Stimulated activated CD8-positive, alpha-beta memory T cell treated with anti-CD3 and anti-CD28 coated beads, Interleukin-12 subunit alpha, Interleukin-12 subunit beta, amount 100 ng/mL, for 4 hours (primary cell): ENCODE data around the gene CCDC8.
"Not testable (repeated sequence)": the region's sequence is repeated elsewhere in the genome, so short reads cannot be mapped to it uniquely, and the experiment has no call there.

ENCODE experiments used
- DNase-seq: peaks from one replicate; pipeline ENCODE4 v3.0.0-alpha.2; 2020; ENCODE audit warnings: low read depth

The CCDC8 gene

DNA sequence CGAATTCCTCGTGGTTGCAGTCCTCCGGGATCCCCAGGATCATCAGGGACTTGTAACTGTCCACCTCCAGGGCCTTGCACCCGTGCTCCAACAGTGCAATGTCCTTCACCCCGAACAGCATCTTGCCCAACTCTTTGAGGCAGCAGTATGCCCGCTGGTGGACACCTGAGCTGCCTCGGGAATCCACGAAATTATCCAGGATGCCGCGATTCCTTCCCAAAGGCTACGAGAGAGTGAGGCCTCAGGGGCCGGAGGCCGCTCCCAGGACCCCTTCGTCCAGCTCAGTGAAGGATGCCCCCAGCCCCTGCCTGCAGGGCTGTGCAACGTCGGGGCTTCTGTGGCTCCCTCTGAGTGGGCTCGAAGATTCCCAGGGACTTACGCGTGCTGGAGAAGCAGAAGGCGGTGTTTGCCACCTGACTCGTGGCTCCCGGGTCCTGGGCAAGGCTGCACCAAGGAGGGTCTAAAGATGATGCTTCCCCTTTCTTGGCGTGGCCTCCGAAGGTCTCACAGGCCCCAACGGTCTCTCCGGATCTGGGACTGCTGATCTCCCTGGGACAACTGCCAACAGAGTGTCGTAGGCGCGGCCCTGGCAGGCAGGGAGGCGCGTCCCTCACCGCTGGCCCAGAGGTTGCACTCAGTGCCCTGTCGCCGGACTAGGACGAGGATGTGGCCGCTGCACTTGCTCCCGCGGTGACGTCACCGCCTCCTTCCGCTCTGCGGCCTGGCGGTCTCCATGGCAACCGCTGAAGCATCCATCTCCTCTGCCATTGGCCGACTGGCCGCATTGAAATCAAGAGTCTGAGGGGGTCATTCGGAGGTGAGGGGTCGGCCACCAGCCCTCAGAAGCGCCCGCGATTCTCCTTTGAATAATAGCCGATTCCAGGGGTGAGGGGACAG lies 15.1 kb upstream of the CCDC8 start, which contains the start of gene PNMA8C:
Gene PNMA8C (minus strand): TSS at position 698 of the 897 bp plus-strand sequence. CDS start 577 bp downstream, at position 121.
- DNase-seq, result peak; percentile 29

GRCh38 chr19:46427518-46428045 lies 14.2 kb upstream of the CCDC8 start:
- no peak for DNase-seq

DNA sequence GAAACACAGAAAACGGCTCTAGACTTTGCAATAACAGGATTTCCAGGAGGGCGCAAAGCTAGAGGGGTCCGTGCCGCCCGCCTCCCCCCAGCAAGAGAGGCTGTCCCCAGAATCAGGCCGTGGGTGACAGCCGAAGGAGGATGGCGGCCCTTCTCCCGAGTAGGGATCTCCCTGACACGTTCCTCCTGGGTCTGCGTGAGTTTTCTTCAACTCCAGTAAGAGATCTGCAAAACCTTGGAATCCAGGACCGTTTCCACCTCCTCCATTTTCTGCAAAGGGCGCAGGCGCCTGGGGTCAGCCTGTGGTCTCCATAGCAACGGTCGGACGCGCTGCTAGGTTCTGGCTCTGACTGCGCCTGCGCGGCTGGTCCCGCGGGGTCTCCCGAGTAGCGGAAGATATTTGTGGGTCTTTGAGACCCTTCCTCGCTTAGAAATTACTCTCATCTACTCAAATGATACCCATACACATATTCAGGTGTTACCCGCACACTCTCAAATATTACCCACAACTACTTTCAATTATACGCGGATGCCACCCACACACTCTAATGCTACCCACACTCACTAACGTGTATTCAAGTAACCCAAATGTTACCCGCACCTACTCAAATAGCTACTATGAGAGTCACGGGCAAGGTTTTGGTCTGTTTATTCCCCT lies 13.3 kb upstream of the CCDC8 start:
- no peak for DNase-seq

- DNase-seq, result no peak
These were observed 12.7 kb upstream of the CCDC8 start for GRCh38 chr19:46426035-46426505.

- no peak for DNase-seq
These were observed 9.8 kb upstream of the CCDC8 start for GRCh38 chr19:46423188-46423587.

DNA sequence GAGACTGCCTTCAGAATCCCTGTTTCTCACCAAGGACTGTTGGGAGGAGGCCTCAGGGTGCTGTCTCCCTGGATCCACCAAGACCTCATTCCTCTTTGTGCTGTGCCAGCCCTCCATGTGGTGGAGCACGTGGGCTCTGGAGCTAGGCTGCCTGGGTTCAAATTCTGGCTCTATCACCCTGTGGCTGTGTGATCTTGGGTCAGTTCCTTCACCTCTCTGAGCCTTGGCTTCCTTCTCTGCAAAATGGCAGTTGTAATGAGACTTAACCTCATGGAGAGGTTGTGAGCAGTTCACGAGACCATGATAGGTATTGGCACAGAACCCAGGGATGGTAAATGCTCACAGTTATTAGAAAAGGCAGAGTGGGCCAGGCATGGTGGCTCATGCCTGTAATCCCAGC lies 9.0 kb upstream of the CCDC8 start:
- DNase-seq, result no peak

DNA sequence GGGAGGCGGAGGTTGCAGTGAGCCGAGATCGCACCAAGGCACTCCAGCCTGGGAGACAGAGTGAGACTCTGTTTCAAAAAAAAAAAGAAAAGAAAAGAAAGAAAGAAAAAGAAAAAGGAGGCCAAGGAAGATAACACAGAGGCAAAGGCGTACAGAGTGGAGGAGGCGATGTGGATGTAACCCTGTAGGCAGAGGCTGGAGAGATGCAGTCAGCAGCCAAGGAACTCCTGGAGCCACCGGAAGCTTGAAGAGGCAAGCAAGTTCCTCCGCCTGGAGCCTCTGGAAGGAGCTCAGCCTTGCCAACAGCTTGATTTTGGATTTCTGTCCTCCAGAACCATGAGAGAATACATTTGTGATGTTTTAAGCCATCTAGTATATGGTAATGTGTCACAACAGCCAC lies 6.7 kb upstream of the CCDC8 start:
- DNase-seq, result no peak

- DNase-seq, result not testable (repeated sequence)
These were observed 2.7 kb upstream of the CCDC8 start for GRCh38 chr19:46415804-46416709.

DNA sequence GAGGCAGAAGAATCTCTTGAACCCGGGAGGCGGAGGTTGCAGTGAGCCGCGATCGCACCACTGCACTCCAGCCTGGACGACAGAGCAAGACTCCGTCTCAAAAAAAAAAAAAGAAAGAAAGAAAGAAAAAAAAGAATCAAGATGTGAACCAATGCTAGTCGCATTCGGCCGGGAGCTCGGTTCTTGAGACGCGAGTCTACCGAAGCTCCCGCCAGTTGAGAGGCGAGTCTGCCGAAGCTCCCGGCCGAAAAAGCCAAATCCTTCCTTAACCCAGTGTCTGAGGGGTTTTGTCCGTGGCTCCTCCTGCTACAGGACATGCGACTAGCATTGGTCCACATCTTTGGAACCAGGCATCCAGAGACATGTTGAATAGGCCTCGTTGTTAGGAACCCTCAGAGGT lies 1.5 kb upstream of the CCDC8 start:
- DNase-seq, result not testable (repeated sequence)

DNA sequence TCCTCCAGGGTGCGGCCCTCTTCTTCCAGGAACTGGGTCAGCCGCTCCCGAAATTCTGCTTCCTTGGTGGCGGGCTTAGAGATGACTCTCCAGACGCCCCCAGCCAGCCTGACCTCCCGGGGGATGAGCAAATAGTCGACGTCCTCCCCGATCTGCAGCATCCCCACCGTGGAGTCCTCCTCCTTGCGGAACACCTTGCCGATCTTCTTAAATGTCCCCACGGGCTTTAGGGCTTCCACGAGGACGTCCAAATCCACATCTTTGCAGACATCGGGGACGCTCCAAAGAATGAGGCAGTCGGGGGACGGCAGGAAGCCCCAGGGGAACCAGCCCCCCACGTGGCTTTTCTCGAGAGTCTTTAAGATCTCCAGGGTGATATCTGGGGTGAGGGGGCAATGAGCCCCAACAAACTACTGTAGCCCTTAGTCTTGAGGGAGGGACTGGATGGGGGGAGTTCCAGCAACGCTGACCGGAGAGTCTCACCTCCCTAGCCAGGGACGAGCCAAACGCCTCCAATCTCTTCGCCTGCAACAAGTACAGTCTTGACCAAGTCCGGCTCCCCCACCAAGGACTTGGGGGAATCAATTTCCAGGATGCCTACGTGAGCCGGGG lies 608 bp downstream of the CCDC8 start:
- no peak for DNase-seq

GRCh38 chr19:46411925-46412649 lies 1.3 kb downstream of the CCDC8 start:
- DNase-seq, result no peak

GRCh38 chr19:46411088-46411924 lies 2.1 kb downstream of the CCDC8 start:
- DNase-seq, result no peak

DNA sequence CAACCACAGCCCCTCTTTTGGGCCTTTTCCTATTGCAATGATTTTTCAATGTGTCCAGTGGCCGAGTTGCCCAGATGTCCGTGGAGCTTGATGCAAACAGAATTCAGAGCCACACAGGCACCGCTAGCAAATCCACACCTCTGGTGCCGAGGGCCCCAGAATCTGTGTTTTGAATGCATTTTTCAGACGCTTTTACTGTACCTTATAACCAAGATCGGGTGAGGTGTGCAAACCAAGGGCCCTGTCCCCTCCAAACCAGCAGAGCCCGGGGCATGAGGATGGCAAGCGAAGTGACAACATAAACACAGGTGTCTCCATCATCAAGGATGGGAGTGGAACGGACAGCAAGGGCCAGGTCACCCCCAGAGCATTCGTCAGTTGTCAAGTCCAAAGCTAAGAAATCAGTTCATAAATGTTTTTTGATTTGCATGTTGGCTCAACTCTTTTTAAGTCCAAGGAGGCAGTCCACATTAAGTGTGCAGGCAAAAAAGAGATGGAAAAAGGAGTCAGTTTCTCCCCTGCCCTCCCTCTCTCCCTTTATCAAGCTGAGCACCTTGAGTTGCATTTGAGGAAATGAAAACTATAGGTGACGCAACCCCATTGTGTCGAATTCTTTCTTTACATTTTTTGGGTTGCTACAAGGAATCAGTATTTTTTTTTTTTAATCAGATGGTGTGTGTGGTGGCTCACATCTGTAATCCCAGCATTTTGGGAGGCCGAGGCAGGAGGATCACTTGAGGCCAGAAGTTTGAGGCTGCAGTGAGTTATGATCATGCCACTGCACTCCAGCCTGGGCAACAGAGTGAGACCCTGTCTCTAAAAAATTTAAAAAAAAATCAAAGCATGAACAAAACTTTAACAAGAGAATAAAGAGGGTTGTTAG lies 2.9 kb downstream of the CCDC8 start:
- no peak for DNase-seq

GRCh38 chr19:46409191-46409590 lies 4.2 kb downstream of the CCDC8 start:
- no peak for DNase-seq

DNA sequence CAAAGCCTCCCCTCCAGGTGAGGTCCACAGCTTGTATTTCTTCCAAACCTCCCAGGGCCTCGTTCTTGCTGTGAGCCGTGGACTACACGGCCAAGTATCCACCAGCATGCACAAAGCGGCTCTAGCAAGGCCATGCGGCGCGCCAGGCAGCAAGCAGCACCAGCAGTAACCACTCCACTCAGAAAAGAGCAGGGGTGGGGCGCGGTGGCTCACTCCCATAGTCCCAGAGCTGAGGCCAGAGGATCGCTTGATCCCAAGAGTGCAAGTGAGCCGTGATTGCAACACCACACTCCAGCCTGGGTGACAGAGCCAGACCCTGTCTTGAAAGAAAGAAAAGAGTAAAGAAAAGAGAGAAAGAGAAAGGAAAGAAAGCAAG lies 4.7 kb downstream of the CCDC8 start:
- DNase-seq, result no peak

DNA sequence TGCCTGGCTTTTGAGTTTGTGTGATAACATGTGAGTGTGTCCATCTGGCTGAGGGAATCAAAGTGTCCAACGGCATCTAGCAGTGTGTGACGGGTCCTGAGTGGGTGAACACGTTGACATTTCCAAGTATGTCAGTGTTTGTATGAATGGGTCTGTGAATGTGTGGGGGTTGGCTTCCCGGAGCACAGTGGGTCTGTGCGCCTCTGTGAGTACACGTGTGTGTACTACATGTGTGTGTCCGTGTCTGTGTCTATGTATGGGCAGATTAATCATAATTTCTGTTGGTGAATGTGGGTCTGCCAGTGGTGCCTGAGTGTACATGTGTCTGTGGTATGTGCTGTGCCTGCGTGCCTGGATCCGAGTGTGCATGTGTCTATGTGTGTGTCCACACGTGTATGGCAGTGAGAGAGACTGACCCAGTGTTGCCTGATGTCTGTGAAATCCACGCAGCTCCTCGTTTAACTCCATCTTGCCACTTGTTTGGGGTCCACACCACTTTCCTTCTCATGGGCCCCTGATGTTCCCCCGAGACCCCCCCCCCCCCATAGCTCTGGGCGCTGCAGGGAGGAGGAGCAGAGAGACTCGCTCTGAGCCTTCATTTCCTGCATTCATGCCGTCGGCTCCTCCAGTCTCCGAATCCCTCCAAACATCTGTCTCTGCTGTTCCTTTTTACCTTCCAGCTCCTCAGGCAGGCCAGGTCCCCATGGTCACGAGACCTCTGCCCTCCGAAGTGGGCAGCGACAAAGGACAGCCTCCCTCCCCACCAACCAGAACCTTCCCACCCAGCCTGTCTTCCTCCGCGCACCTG lies 5.3 kb downstream of the CCDC8 start:
- no peak for DNase-seq

DNA sequence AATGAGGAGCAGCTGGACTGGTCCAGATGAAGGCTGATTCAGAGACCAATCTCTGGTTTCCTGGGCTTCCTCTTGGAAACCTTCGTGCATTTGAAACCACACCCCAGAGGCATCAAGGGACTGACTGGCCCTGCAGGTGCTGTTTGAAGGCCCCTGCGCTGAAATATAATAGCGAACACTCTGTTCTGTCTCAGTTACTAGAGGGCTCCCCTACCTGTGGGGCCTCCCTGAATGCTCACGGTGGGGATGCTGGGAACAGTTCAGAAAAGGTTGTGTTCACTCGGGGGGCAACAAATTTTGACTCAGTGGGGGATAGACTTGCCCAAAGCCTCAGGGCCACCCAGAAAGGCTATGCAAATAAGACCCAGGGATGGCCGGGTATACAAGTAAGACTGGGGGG lies 6.4 kb downstream of the CCDC8 start:
- DNase-seq, result no peak
